GM18526 (cell line): Measurements from ENCODE around the gene DCAF12.

Source experiments
- POLR2A ChIP-seq: IDR thresholded peaks from 3 replicates; pipeline ENCODE4 v1.6.1; 2011; ENCODE audit not compliant: insufficient read length; ENCODE audit errors: extremely low read depth

The DCAF12 gene

GRCh38 chr9:34126207-34127034 lies at the start of gene DCAF12:
TSS of gene DCAF12 (minus strand) at chr9:34126698. CDS start at chr9:34126431, 267 bp downstream.
- TF ChIP-seq POLR2A = peak; percentile 73

GRCh38 chr9:34176089-34176488 lies 49.6 kb upstream of the DCAF12 start:
- TF ChIP-seq POLR2A = no peak

GRCh38 chr9:34171753-34172535 lies 45.4 kb upstream of the DCAF12 start:
- TF ChIP-seq POLR2A = no peak

GRCh38 chr9:34170237-34170991 lies 43.9 kb upstream of the DCAF12 start:
- no peak for TF ChIP-seq POLR2A

- TF ChIP-seq POLR2A = no peak
Observed at GRCh38 chr9:34169125-34169524, 42.6 kb upstream of the DCAF12 start.

- no peak for TF ChIP-seq POLR2A
Observed at GRCh38 chr9:34163434-34163833, 36.9 kb upstream of the DCAF12 start.

GRCh38 chr9:34158362-34158869 lies 31.9 kb upstream of the DCAF12 start:
- no peak for TF ChIP-seq POLR2A

- TF ChIP-seq POLR2A = no peak
Observed at GRCh38 chr9:34157898-34158297, 31.4 kb upstream of the DCAF12 start.

GRCh38 chr9:34157318-34157717 lies 30.8 kb upstream of the DCAF12 start:
- no peak for TF ChIP-seq POLR2A

- no peak for TF ChIP-seq POLR2A
Observed at GRCh38 chr9:34154057-34154456, 27.6 kb upstream of the DCAF12 start.

GRCh38 chr9:34151398-34151797 lies 24.9 kb upstream of the DCAF12 start:
- no peak for TF ChIP-seq POLR2A

- TF ChIP-seq POLR2A = no peak
Observed at GRCh38 chr9:34145165-34145564, 18.7 kb upstream of the DCAF12 start.

- TF ChIP-seq POLR2A = no peak
Observed at GRCh38 chr9:34143116-34143515, 16.6 kb upstream of the DCAF12 start.

GRCh38 chr9:34140853-34141252 lies 14.4 kb upstream of the DCAF12 start:
- no peak for TF ChIP-seq POLR2A

- TF ChIP-seq POLR2A = no peak
Observed at GRCh38 chr9:34139477-34140146, 13.1 kb upstream of the DCAF12 start.
